ENCODE data around the gene TATDN3.

GRCh38 chr1:212822956-212823355, 31.3 kb downstream of the TATDN3 start:
- TF ChIP-seq AEBP2 (tag by site-specific recombination; IDR thresholded peaks at IDR 0.05; ENCODE audit: borderline replicate concordance) (no peak), ZNF514 (tag by site-specific recombination; IDR thresholded peaks at IDR 0.05) (no peak), ZNF518A (tag by site-specific recombination; conservative IDR thresholded peaks at IDR 0.05; ENCODE audit: low read depth) (no peak), CTCF (tag by site-specific recombination; IDR thresholded peaks at IDR 0.05) (no peak), ZNF701 (tag by site-specific recombination; IDR thresholded peaks at IDR 0.05) (no peak), ZNF311 (tag by site-specific recombination; IDR thresholded peaks at IDR 0.05; ENCODE audit: borderline replicate concordance) (no peak), BCL6B (tag by site-specific recombination; IDR thresholded peaks at IDR 0.05) (no peak)

All from HEK293 (cell line).